CD4-positive, alpha-beta T cell (primary cell): ENCODE data around the gene ARHGAP15. TPM values are rescaled to one million over a fixed set of nuclear protein-coding genes. Genes with fewer than 3 reads are reported as not detected.

ENCODE experiments used
- ATAC-seq: fragments of 200-7000 bp; cut with Tn5 transposase; one replicate; pipeline ENCODE4 v1.10.0; 2022; ENCODE audit warnings: mild to moderate bottlenecking; ENCODE audit not compliant: poor library complexity
- CTCF ChIA-PET: fragments of 350-600 bp; sonication (Branson Sonifier 250); formaldehyde crosslinking; loops from one replicate; lab custom pipeline; 2021; ENCODE audit warnings: antibody characterized with exemption, inconsistent platforms; lab: Charles Lee
- POLR2A ChIA-PET: fragments of 350-600 bp; sonication (Branson Sonifier 250); formaldehyde crosslinking; loops from one replicate; lab custom pipeline; 2021; ENCODE audit warnings: antibody characterized with exemption, inconsistent platforms; lab: Charles Lee
- DNase-seq, 14 experiments: peaks; one replicate each; pipeline ENCODE4 v3.0.0-alpha.2; 2013 to 2020; ENCODE audit warnings: mixed read lengths in 2 of 14
- H3K27ac ChIP-seq, 2 donors: one replicate each; pipeline versions ENCODE4 v1.5.1 to v1.7.0; 2013; ENCODE audit warnings: low read length in 2 of 2, low read depth in 1 of 2, mild to moderate bottlenecking in 1 of 2
- H3K27me3 ChIP-seq, 2 experiments: 1 replicate in 1 of 2; 2 replicates in 1 of 2; pipeline versions ENCODE4 v1.6.1 to v1.7.0; 2013; ENCODE audit warnings: low read length in 2 of 2, control low read depth in 1 of 2, mild to moderate bottlenecking in 1 of 2, moderate library complexity in 1 of 2; ENCODE audit not compliant: insufficient read depth in 2 of 2, control insufficient read depth in 1 of 2
- H3K36me3 ChIP-seq: one replicate; pipeline ENCODE4 v1.6.1; 2013; ENCODE audit warnings: low read length, control low read depth; ENCODE audit not compliant: insufficient read depth
- H3K4me1 ChIP-seq: one replicate; pipeline ENCODE4 v1.6.1; 2013; ENCODE audit warnings: low read length, control low read depth; ENCODE audit not compliant: insufficient read depth
- H3K4me3 ChIP-seq: one replicate; pipeline ENCODE4 v1.5.1; 2013; ENCODE audit warnings: mild to moderate bottlenecking, low read length, moderate library complexity
- H3K9me3 ChIP-seq, 2 experiments: 1 replicate in 1 of 2; 2 replicates in 1 of 2; pipeline versions ENCODE4 v1.6.1 to v1.7.0; 2013; ENCODE audit warnings: low read length in 2 of 2, mild to moderate bottlenecking in 2 of 2, control low read depth in 1 of 2, moderate library complexity in 1 of 2; ENCODE audit not compliant: control insufficient read depth in 1 of 2, insufficient read depth in 1 of 2
- H3K27ac Mint-ChIP-seq: one replicate; pipeline ENCODE4 v1.8.0; 2020; ENCODE audit warnings: mixed read lengths
- H3K27me3 Mint-ChIP-seq: one replicate; pipeline ENCODE4 v1.8.0; 2021; ENCODE audit warnings: mixed read lengths
- H3K36me3 Mint-ChIP-seq: one replicate; pipeline ENCODE4 v1.8.0; 2021; ENCODE audit warnings: low read depth, mixed read lengths
- H3K4me1 Mint-ChIP-seq: one replicate; pipeline ENCODE4 v1.8.0; 2021; ENCODE audit warnings: low read depth, mixed read lengths
- H3K4me3 Mint-ChIP-seq: one replicate; pipeline ENCODE4 v1.8.0; 2020; ENCODE audit warnings: mild to moderate bottlenecking, mixed read lengths
- H3K9me3 Mint-ChIP-seq: one replicate; pipeline ENCODE4 v1.8.0; 2020; ENCODE audit warnings: mixed read lengths
- intact Hi-C, 2 experiments: fragments of 100-400 bp; cut with DNase I in 1 of 2; cut with micrococcal nuclease in 1 of 2; formaldehyde crosslinking; loops; one replicate each; pipeline versions ENCODE4 v1.15.1 to v1.9.0; 2023 to 2025; cut with DNase I, micrococcal nuclease
- total RNA-seq, 174 experiments: library from RNA in 2 of 174; stranded (reverse) in 2 of 174; gene quantifications; one replicate each; pipeline ENCODE4 v1.2.3 and lab custom pipeline; 2021 to 2026
- TF ChIP-seq, protein P1 (sequence below): fragments of 200-600 bp; IDR thresholded peaks from one replicate; pipeline ENCODE4 v1.8.0; 2022; ENCODE audit warnings: antibody characterized with exemption, mild to moderate bottlenecking

Gene ARHGAP15
- total RNA-seq, 2 experiments from 2014 or later, result 158 to 165 TPM

DNA sequence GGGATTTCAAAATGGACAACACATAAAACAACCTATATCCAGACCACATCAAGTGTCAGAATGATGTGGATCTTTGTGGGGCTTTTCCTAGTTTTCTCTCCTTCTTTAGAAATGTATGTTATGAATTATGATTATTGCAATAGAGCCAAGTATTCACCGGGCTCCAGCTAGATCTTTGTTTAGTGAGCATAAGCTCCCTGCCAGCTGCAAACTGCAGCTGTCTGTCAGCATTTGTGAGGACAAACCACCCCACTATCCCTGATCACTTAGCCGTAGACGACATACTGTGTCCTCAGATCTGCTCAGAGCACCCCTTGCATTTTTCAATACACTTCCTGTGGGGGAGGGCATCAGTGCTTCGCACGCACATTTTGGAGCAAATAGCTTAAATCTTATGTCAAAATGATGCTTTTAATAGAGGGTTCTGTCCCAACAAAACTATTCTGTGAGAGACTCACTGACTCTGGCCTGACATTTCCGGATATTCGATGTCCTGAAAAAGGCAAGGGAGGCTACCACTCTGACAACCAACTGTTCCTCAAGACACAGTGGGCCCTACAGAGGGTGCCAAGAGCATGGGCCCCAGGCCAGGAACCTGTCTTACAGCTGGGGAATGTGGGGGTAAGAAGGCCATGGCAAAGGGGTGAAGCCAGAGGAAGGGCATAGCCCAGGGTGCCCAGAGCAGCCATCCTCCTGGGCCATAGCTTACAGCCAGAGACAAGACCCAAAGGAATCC, 346.0 kb downstream of the ARHGAP15 start:
- ChIA-PET POLR2A (interaction anchor here (0.7 to 1.0 kb wide), 3 partner anchors 12 to 28 kb away, joined by 3 to 4 read pairs (median 3); no protein-coding TSS in a partner anchor), CTCF (no interaction called here)
- intact Hi-C loops, result no loop called here
- Histone ChIP-seq H3K27me3 (no peaks in the 10 kb centered on the region), H3K4me1 (peaks cover 2% of the 10 kb centered on the region), H3K27ac (no peak overlapping the region), H3K36me3 (peaks cover 18% of the 10 kb centered on the region), H3K9me3 (no peaks in the 10 kb centered on the region), H3K4me3 (no peak overlapping the region)
- Mint-ChIP-seq H3K27me3 (no peaks in the 10 kb centered on the region), H3K36me3 (peaks cover 45% of the 10 kb centered on the region), H3K4me1 (peaks cover 68% of the 10 kb centered on the region), H3K4me3 (no peak overlapping the region), H3K27ac (peak overlapping the region; percentile 38), H3K9me3 (no peaks in the 10 kb centered on the region)
- DNase-seq, result peak in 1 of 14 experiments; percentile 4
- TF ChIP-seq, protein P1, sequence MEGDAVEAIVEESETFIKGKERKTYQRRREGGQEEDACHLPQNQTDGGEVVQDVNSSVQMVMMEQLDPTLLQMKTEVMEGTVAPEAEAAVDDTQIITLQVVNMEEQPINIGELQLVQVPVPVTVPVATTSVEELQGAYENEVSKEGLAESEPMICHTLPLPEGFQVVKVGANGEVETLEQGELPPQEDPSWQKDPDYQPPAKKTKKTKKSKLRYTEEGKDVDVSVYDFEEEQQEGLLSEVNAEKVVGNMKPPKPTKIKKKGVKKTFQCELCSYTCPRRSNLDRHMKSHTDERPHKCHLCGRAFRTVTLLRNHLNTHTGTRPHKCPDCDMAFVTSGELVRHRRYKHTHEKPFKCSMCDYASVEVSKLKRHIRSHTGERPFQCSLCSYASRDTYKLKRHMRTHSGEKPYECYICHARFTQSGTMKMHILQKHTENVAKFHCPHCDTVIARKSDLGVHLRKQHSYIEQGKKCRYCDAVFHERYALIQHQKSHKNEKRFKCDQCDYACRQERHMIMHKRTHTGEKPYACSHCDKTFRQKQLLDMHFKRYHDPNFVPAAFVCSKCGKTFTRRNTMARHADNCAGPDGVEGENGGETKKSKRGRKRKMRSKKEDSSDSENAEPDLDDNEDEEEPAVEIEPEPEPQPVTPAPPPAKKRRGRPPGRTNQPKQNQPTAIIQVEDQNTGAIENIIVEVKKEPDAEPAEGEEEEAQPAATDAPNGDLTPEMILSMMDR, result no peak
- ATAC-seq, result no peak

GRCh38 chr2:143476336-143477087, 347.3 kb downstream of the ARHGAP15 start:
- Mint-ChIP-seq H3K4me3 (no peak overlapping the region), H3K9me3 (no peaks in the 10 kb centered on the region), H3K27me3 (no peaks in the 10 kb centered on the region), H3K4me1 (peaks cover 69% of the 10 kb centered on the region), H3K36me3 (peaks cover 48% of the 10 kb centered on the region), H3K27ac (no peak overlapping the region)
- ATAC-seq (no peak), DNase-seq (no peak)
- intact Hi-C loops, result no loop called here
- Histone ChIP-seq H3K4me1 (peaks cover 2% of the 10 kb centered on the region), H3K27ac (no peak overlapping the region), H3K9me3 (no peaks in the 10 kb centered on the region), H3K27me3 (no peaks in the 10 kb centered on the region), H3K36me3 (peaks cover 11% of the 10 kb centered on the region), H3K4me3 (no peak overlapping the region)
- ChIA-PET CTCF (interaction anchor here (1.5 kb wide), 1 partner anchor 35 kb away, joined by 3 read pairs; no protein-coding TSS in a partner anchor), POLR2A (interaction anchor here (0.7 to 1.0 kb wide), 2 partner anchors 13 to 29 kb away, joined by 3 to 4 read pairs; no protein-coding TSS in a partner anchor)
- TF ChIP-seq, protein P1, result no peak

DNA sequence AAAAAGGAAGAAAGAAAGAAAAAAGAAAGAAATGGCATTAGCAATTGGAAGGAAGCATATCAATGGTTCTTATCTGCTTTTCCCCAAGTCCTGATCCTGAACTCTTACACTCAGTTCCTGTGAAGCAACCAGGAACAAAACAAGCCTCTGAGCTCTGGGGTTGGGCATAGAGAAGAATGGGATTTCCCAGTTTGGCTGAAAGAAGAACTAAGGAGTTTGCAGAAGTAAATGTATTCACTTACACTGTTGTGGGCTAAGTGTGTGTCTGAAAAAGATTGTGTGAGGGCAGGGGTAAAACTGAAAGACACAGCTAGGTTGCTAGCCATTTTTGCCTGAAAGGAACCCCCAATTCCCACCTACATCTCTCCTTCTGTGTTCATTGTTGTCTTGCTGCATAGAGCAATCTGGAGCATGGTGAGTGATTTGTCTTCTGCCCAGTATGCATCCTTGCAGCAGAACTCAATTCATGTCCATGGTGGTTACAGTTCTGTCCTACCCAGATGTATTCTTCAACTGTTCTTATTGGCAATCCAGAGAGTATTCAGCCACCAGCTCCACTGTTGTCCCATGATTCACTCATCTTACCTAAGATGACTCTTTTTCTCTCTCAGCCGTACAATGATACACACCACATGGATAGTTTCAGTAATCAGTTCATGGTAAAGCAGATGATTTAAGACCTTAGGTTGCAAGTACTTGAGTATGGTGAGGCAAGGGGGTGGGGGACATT, 348.7 kb downstream of the ARHGAP15 start:
- no peaks in the 10 kb centered on the region for H3K9me3 Mint-ChIP-seq
- TF ChIP-seq, protein P1, result no peak
- peaks cover 72% of the 10 kb centered on the region for H3K4me1 Mint-ChIP-seq
- peaks cover 2% of the 10 kb centered on the region for H3K4me1 ChIP-seq
- no peak for ATAC-seq
- no peaks in the 10 kb centered on the region for H3K27me3 Mint-ChIP-seq
- no peak overlapping the region for H3K27ac ChIP-seq
- peak overlapping the region; percentile 40 for H3K27ac Mint-ChIP-seq
- no peaks in the 10 kb centered on the region for H3K27me3 ChIP-seq
- ChIA-PET POLR2A (interaction anchor here (0.6 kb wide), 1 partner anchor 10 kb away, joined by 4 read pairs; no protein-coding TSS in a partner anchor), CTCF (interaction anchor here (1.5 kb wide), 1 partner anchor 37 kb away, joined by 3 read pairs; no protein-coding TSS in a partner anchor)
- H3K36me3 Mint-ChIP-seq, result peaks cover 48% of the 10 kb centered on the region
- DNase-seq, result peak in 2 of 14 experiments; percentile 13 to 20
- H3K4me3 Mint-ChIP-seq, result no peak overlapping the region
- peaks cover 7% of the 10 kb centered on the region for H3K36me3 ChIP-seq
- intact Hi-C loops, result no loop called here
- H3K4me3 ChIP-seq, result no peak overlapping the region
- H3K9me3 ChIP-seq, result no peaks in the 10 kb centered on the region
